ENCODE data around the gene LGALS7. TPM values are rescaled to one million over a fixed set of nuclear protein-coding genes. Genes with fewer than 3 reads are reported as not detected.
A peak's percentile ranks its signal among the peaks of the same experiment; 100 is the strongest.

The LGALS7 gene
- total and polyA plus RNA-seq, 2 of the 13 experiments (the other 11 are each of a cell fraction or from before 2014, with no cell fraction given), result 0.73 TPM; not detected in 1

DNA sequence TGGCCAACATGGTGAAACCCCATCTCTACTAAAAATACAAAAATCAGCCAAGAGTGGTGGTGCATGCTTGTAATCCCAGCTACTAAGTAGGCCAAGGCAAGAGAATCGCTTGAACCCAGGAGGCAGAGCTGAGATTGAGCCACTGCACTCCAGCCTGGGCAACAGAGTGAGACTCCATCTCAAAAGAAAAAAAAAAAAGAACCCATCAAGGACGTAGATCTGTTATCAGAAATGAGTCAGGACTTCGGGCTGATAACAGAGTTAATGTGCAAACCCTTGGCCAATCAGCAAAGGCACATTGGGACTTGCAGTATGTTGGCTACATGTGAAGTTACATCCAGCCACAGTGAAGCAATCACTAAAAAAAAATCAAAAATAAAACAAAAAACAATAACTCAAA is 10.9 kb upstream of the LGALS7 start (continued):
- no peak for TF ChIP-seq SIX4 (CRISPR knock-in tag; IDR thresholded peaks at IDR 0.05)
- TF ChIP-seq GATA4 (IDR thresholded peaks at IDR 0.05; ENCODE audit: borderline replicate concordance, low read depth), result peak; percentile 73; the same call in 1 of the 2 replicates
- TF ChIP-seq, protein P1, sequence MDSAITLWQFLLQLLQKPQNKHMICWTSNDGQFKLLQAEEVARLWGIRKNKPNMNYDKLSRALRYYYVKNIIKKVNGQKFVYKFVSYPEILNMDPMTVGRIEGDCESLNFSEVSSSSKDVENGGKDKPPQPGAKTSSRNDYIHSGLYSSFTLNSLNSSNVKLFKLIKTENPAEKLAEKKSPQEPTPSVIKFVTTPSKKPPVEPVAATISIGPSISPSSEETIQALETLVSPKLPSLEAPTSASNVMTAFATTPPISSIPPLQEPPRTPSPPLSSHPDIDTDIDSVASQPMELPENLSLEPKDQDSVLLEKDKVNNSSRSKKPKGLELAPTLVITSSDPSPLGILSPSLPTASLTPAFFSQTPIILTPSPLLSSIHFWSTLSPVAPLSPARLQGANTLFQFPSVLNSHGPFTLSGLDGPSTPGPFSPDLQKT (CRISPR knock-in tag; IDR thresholded peaks at IDR 0.05; ENCODE audit: borderline replicate concordance), result no peak
- TF ChIP-seq, protein P2, sequence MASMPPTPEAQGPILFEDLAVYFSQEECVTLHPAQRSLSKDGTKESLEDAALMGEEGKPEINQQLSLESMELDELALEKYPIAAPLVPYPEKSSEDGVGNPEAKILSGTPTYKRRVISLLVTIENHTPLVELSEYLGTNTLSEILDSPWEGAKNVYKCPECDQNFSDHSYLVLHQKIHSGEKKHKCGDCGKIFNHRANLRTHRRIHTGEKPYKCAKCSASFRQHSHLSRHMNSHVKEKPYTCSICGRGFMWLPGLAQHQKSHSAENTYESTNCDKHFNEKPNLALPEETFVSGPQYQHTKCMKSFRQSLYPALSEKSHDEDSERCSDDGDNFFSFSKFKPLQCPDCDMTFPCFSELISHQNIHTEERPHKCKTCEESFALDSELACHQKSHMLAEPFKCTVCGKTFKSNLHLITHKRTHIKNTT (CRISPR knock-in tag; IDR thresholded peaks at IDR 0.05), result no peak
- no peak for TF ChIP-seq SRSF1 (optimal IDR thresholded peaks at IDR 0.05; ENCODE audit: low read depth, low read length)
- TF ChIP-seq RFXAP (CRISPR knock-in tag; IDR thresholded peaks at IDR 0.05; ENCODE audit: borderline replicate concordance), result no peak
- TF ChIP-seq, protein P3, sequence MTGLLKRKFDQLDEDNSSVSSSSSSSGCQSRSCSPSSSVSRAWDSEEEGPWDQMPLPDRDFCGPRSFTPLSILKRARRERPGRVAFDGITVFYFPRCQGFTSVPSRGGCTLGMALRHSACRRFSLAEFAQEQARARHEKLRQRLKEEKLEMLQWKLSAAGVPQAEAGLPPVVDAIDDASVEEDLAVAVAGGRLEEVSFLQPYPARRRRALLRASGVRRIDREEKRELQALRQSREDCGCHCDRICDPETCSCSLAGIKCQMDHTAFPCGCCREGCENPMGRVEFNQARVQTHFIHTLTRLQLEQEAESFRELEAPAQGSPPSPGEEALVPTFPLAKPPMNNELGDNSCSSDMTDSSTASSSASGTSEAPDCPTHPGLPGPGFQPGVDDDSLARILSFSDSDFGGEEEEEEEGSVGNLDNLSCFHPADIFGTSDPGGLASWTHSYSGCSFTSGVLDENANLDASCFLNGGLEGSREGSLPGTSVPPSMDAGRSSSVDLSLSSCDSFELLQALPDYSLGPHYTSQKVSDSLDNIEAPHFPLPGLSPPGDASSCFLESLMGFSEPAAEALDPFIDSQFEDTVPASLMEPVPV (CRISPR knock-in tag; IDR thresholded peaks at IDR 0.05), result no peak
- TF ChIP-seq JUN (CRISPR knock-in tag; IDR thresholded peaks at IDR 0.05), result no peak
- no peak for TF ChIP-seq ATF7-NPFF (CRISPR knock-in tag; IDR thresholded peaks at IDR 0.05; ENCODE audit: low read depth)
- TF ChIP-seq CEBPB (IDR thresholded peaks at IDR 0.05; ENCODE audit: borderline replicate concordance, low read depth, low read length), result peak; percentile 64; the same call in 1 of the 2 replicates
- TF ChIP-seq NRL (CRISPR knock-in tag; IDR thresholded peaks at IDR 0.05; ENCODE audit: borderline replicate concordance), result no peak
- TF ChIP-seq ZNF776 (CRISPR knock-in tag; IDR thresholded peaks at IDR 0.05), result no peak
- no peak for TF ChIP-seq ZNF558 (CRISPR knock-in tag; IDR thresholded peaks at IDR 0.05; ENCODE audit: borderline replicate concordance)
- no peak for TF ChIP-seq PITX1 (CRISPR knock-in tag; IDR thresholded peaks at IDR 0.05)
- no peak for TF ChIP-seq NFIB (CRISPR knock-in tag; IDR thresholded peaks at IDR 0.05; ENCODE audit: borderline replicate concordance)
- no peak for TF ChIP-seq ZNF724P (CRISPR knock-in tag; IDR thresholded peaks at IDR 0.05; ENCODE audit: borderline replicate concordance)
- no peak for TF ChIP-seq SP5 (CRISPR knock-in tag; IDR thresholded peaks at IDR 0.05; ENCODE audit: borderline replicate concordance, low read depth)
- no peak for TF ChIP-seq ZNF33B (CRISPR knock-in tag; IDR thresholded peaks at IDR 0.05)
- no peak for TF ChIP-seq ZSCAN22 (CRISPR knock-in tag; IDR thresholded peaks at IDR 0.05)
- TF ChIP-seq ZFP37 (CRISPR knock-in tag; IDR thresholded peaks at IDR 0.05; ENCODE audit: borderline replicate concordance), result no peak
- no peak for TF ChIP-seq POLR2G (IDR thresholded peaks at IDR 0.05; ENCODE audit: low read depth, low read length)
- no peak for TF ChIP-seq HOXA5 (CRISPR knock-in tag; IDR thresholded peaks at IDR 0.05)
- TF ChIP-seq, protein P4, sequence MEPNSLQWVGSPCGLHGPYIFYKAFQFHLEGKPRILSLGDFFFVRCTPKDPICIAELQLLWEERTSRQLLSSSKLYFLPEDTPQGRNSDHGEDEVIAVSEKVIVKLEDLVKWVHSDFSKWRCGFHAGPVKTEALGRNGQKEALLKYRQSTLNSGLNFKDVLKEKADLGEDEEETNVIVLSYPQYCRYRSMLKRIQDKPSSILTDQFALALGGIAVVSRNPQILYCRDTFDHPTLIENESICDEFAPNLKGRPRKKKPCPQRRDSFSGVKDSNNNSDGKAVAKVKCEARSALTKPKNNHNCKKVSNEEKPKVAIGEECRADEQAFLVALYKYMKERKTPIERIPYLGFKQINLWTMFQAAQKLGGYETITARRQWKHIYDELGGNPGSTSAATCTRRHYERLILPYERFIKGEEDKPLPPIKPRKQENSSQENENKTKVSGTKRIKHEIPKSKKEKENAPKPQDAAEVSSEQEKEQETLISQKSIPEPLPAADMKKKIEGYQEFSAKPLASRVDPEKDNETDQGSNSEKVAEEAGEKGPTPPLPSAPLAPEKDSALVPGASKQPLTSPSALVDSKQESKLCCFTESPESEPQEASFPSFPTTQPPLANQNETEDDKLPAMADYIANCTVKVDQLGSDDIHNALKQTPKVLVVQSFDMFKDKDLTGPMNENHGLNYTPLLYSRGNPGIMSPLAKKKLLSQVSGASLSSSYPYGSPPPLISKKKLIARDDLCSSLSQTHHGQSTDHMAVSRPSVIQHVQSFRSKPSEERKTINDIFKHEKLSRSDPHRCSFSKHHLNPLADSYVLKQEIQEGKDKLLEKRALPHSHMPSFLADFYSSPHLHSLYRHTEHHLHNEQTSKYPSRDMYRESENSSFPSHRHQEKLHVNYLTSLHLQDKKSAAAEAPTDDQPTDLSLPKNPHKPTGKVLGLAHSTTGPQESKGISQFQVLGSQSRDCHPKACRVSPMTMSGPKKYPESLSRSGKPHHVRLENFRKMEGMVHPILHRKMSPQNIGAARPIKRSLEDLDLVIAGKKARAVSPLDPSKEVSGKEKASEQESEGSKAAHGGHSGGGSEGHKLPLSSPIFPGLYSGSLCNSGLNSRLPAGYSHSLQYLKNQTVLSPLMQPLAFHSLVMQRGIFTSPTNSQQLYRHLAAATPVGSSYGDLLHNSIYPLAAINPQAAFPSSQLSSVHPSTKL (CRISPR knock-in tag; IDR thresholded peaks at IDR 0.05), result peak; percentile 47
- no peak for TF ChIP-seq ZBTB3 (CRISPR knock-in tag; IDR thresholded peaks at IDR 0.05; ENCODE audit: borderline replicate concordance, low read depth)

Data from HepG2 (cell line).